ENCODE measurements around the gene RAPGEF3.
A peak's percentile ranks its signal among the peaks of the same experiment; 100 is the strongest.

The RAPGEF3 gene

GRCh38 chr12:47750916-47751470 lies 7.7 kb downstream of the RAPGEF3 start (continued):
- TF ChIP-seq, protein P1, sequence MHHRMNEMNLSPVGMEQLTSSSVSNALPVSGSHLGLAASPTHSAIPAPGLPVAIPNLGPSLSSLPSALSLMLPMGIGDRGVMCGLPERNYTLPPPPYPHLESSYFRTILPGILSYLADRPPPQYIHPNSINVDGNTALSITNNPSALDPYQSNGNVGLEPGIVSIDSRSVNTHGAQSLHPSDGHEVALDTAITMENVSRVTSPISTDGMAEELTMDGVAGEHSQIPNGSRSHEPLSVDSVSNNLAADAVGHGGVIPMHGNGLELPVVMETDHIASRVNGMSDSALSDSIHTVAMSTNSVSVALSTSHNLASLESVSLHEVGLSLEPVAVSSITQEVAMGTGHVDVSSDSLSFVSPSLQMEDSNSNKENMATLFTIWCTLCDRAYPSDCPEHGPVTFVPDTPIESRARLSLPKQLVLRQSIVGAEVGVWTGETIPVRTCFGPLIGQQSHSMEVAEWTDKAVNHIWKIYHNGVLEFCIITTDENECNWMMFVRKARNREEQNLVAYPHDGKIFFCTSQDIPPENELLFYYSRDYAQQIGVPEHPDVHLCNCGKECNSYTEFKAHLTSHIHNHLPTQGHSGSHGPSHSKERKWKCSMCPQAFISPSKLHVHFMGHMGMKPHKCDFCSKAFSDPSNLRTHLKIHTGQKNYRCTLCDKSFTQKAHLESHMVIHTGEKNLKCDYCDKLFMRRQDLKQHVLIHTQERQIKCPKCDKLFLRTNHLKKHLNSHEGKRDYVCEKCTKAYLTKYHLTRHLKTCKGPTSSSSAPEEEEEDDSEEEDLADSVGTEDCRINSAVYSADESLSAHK (tag by site-specific recombination; IDR thresholded peaks at IDR 0.05), result no peak
- TF ChIP-seq ZNF184 (tag by site-specific recombination; IDR thresholded peaks at IDR 0.05) (no peak), ZNF548 (tag by site-specific recombination; IDR thresholded peaks at IDR 0.05) (no peak), ZNF280D (tag by site-specific recombination; IDR thresholded peaks at IDR 0.05) (no peak), ZNF610 (tag by site-specific recombination; IDR thresholded peaks at IDR 0.05; ENCODE audit: borderline replicate concordance) (no peak), ZNF830 (tag by site-specific recombination; IDR thresholded peaks at IDR 0.05; ENCODE audit: low read depth) (no peak)

GRCh38 chr12:47750229-47750798 lies 8.4 kb downstream of the RAPGEF3 start:
- Histone ChIP-seq H3K27ac (ENCODE audit: extremely low read depth, low read depth, low read length) (no peak overlapping the region), H3K4me1 (ENCODE audit: control insufficient read depth, insufficient read depth, low read length) (peaks cover 4% of the 10 kb centered on the region; the same call in 1 of the 2 replicates), H3K36me3 (ENCODE audit: control insufficient read depth in 2 of 2, insufficient read depth in 1 of 2, low read length in 2 of 2) (no peaks in the 10 kb centered on the region), H3K4me3 (ENCODE audit: low read depth, low read length) (no peak overlapping the region), H3K9me3 (ENCODE audit: control insufficient read depth, insufficient read depth, low read depth, low read length) (no peaks in the 10 kb centered on the region)
- ChIA-PET CTCF (interaction anchor here (0.9 to 14.1 kb wide), 2 partner anchors 8 to 15 kb away, joined by 3 to 241 read pairs; no protein-coding TSS in a partner anchor), POLR2A (no interaction called here)
- TF ChIP-seq ZEB2 (tag by site-specific recombination; IDR thresholded peaks at IDR 0.05) (no peak), ZNF777 (tag by site-specific recombination; IDR thresholded peaks at IDR 0.05; ENCODE audit: borderline replicate concordance) (no peak), ZNF274 (IDR thresholded peaks at IDR 0.05; ENCODE audit: low read length) (no peak), ZNF274 (tag by site-specific recombination; IDR thresholded peaks at IDR 0.05; ENCODE audit: borderline replicate concordance) (no peak), GFI1B (tag by site-specific recombination; IDR thresholded peaks at IDR 0.05) (no peak)

- Histone ChIP-seq H3K4me1 (ENCODE audit: control insufficient read depth, insufficient read depth, low read length) (no peaks in the 10 kb centered on the region), H3K9me3 (ENCODE audit: control insufficient read depth, insufficient read depth, low read depth, low read length) (no peaks in the 10 kb centered on the region), H3K4me3 (ENCODE audit: low read depth, low read length) (no peak overlapping the region), H3K36me3 (ENCODE audit: control insufficient read depth in 2 of 2, insufficient read depth in 1 of 2, low read length in 2 of 2) (no peaks in the 10 kb centered on the region), H3K27ac (ENCODE audit: extremely low read depth, low read depth, low read length) (no peak overlapping the region)
- ChIA-PET CTCF (interaction anchor here (1.6 to 2.8 kb wide), 2 partner anchors 9 to 18 kb away, joined by 3 to 31 read pairs; no protein-coding TSS in a partner anchor), POLR2A (interaction anchor here (1.5 kb wide), 1 partner anchor 18 kb away, joined by 3 read pairs; no protein-coding TSS in a partner anchor)
- peak; percentile 82 for TF ChIP-seq EGR2 (tag by site-specific recombination; IDR thresholded peaks at IDR 0.05; ENCODE audit: low read depth)
- no peak for TF ChIP-seq ZXDB (tag by site-specific recombination; IDR thresholded peaks at IDR 0.05)
- TF ChIP-seq ZFHX2 (tag by site-specific recombination; conservative IDR thresholded peaks at IDR 0.05), result peak; percentile 53; the same call in 1 of the 2 replicates
Measured at GRCh38 chr12:47748899-47749298, 9.8 kb downstream of the RAPGEF3 start.
